SU-DHL-6 (cell line): ENCODE data around the gene CLIP2.

Experiments
- H2AFZ ChIP-seq: fragments of 200-600 bp; sonication (generic); 2 replicates; pipeline ENCODE4 v1.6.1; 2014; ENCODE audit warnings: low read depth, mild to moderate bottlenecking, moderate library complexity, mixed read lengths, antibody characterized with exemption, low read length; ENCODE audit not compliant: severe bottlenecking
- H3F3A ChIP-seq: fragments of 200-600 bp; shearing (Covaris generic); 2 replicates; pipeline ENCODE4 v1.6.0; 2016; ENCODE audit warnings: antibody characterized with exemption, mild to moderate bottlenecking; ENCODE audit not compliant: insufficient read depth
- H3K27ac ChIP-seq: fragments of 200-600 bp; sonication (generic); 2 replicates; pipeline ENCODE4 v1.5.1; 2016; ENCODE audit warnings: low read depth, mild to moderate bottlenecking, low read length, moderate library complexity, mixed read lengths
- H3K27me3 ChIP-seq: fragments of 200-600 bp; sonication (generic), shearing (Covaris generic); 2 replicates; pipeline ENCODE4 v1.6.0; 2014; ENCODE audit warnings: mild to moderate bottlenecking, low read length
- H3K36me3 ChIP-seq: fragments of 200-600 bp; sonication (generic); 2 replicates; pipeline ENCODE4 v1.6.1; 2014; ENCODE audit warnings: mild to moderate bottlenecking, low read length, mixed read lengths
- H3K4me2 ChIP-seq: fragments of 300-600, 200-600 bp; shearing (Covaris generic), sonication (generic); 2 replicates; pipeline ENCODE4 v1.6.0; 2014; ENCODE audit warnings: low read length, low read depth, mild to moderate bottlenecking; ENCODE audit not compliant: poor library complexity, severe bottlenecking
- H3K4me3 ChIP-seq: fragments of 200-600 bp; sonication (generic); 2 replicates; pipeline ENCODE4 v1.5.1; 2014; ENCODE audit warnings: antibody characterized with exemption, low read length, mild to moderate bottlenecking, mixed read lengths; ENCODE audit not compliant: insufficient read depth, poor library complexity, severe bottlenecking
- H3K79me2 ChIP-seq: fragments of 200-600 bp; sonication (generic); 2 replicates; pipeline ENCODE4 v1.6.1; 2014; ENCODE audit warnings: mild to moderate bottlenecking, low read length, moderate library complexity; ENCODE audit not compliant: insufficient read depth
- H3K9ac ChIP-seq: fragments of 200-600 bp; sonication (generic); 2 replicates; pipeline ENCODE4 v1.7.0; 2014; ENCODE audit warnings: mild to moderate bottlenecking, low read length
- H3K9me2 ChIP-seq: fragments of 200-600 bp; sonication (generic); replicated peaks from 2 replicates; pipeline ENCODE4 v1.6.1; 2014; ENCODE audit warnings: low read length; ENCODE audit not compliant: insufficient read depth
- H3K9me3 ChIP-seq: fragments of 200-600 bp; sonication (generic); 2 replicates; pipeline ENCODE4 v1.6.1; 2014; ENCODE audit warnings: low read length, mixed read lengths; ENCODE audit not compliant: insufficient read depth
- H4K20me1 ChIP-seq: fragments of 200-600 bp; sonication (generic); 2 replicates; pipeline ENCODE4 v1.6.1; 2014; ENCODE audit warnings: low read depth, mild to moderate bottlenecking, antibody characterized with exemption, low read length, moderate library complexity, mixed read lengths
- EZH2phosphoT487 ChIP-seq: fragments of 200-600 bp; sonication (generic), shearing (Covaris generic); conservative IDR thresholded peaks from 2 replicates; pipeline ENCODE4 v1.6.1; 2018; ENCODE audit warnings: mild to moderate bottlenecking, antibody characterized with exemption, low read length, moderate library complexity, mixed read lengths
- TF ChIP-seq, protein P1 (sequence below): fragments of 200-600 bp; sonication (generic); IDR thresholded peaks from one replicate; pipeline ENCODE4 v1.5.1; 2017; ENCODE audit warnings: antibody characterized with exemption, mild to moderate bottlenecking, low read length, moderate library complexity; ENCODE audit not compliant: insufficient read depth, poor library complexity, severe bottlenecking

Gene CLIP2

DNA sequence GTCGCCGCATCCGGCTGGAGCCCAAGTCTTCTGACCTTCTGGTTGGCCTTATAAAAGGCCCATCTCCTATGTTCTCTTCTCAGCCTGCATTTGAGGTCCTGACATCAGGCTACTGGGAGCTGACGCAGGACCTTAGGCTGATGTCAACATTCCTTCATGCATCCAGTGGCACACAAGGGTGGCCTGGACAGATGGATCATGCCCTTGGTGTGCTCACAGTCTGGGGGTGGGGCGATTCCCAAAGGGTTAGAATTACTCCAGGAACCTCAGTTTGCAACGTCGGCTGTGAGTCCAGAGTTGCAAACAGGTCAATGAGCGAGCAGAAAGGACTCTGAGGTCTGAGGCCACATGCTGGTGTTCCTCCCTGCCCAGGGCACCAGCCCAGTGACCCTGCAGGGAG lies 8.2 kb upstream of the CLIP2 start:
- Histone ChIP-seq H3K27me3 (no peaks in the 10 kb centered on the region), H3K9me2 (no peaks in the 10 kb centered on the region), H3K9me3 (no peaks in the 10 kb centered on the region), H3K36me3 (no peaks in the 10 kb centered on the region), H4K20me1 (no peaks in the 10 kb centered on the region), H3K27ac (no peak overlapping the region), H3K4me2 (no peak overlapping the region), H3K9ac (no peak overlapping the region), H3K79me2 (no peaks in the 10 kb centered on the region), H3K4me3 (no peak overlapping the region), H3F3A (no peaks in the 10 kb centered on the region), H2AFZ (no peak overlapping the region)
- TF ChIP-seq, protein P1, sequence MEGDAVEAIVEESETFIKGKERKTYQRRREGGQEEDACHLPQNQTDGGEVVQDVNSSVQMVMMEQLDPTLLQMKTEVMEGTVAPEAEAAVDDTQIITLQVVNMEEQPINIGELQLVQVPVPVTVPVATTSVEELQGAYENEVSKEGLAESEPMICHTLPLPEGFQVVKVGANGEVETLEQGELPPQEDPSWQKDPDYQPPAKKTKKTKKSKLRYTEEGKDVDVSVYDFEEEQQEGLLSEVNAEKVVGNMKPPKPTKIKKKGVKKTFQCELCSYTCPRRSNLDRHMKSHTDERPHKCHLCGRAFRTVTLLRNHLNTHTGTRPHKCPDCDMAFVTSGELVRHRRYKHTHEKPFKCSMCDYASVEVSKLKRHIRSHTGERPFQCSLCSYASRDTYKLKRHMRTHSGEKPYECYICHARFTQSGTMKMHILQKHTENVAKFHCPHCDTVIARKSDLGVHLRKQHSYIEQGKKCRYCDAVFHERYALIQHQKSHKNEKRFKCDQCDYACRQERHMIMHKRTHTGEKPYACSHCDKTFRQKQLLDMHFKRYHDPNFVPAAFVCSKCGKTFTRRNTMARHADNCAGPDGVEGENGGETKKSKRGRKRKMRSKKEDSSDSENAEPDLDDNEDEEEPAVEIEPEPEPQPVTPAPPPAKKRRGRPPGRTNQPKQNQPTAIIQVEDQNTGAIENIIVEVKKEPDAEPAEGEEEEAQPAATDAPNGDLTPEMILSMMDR = no peak

DNA sequence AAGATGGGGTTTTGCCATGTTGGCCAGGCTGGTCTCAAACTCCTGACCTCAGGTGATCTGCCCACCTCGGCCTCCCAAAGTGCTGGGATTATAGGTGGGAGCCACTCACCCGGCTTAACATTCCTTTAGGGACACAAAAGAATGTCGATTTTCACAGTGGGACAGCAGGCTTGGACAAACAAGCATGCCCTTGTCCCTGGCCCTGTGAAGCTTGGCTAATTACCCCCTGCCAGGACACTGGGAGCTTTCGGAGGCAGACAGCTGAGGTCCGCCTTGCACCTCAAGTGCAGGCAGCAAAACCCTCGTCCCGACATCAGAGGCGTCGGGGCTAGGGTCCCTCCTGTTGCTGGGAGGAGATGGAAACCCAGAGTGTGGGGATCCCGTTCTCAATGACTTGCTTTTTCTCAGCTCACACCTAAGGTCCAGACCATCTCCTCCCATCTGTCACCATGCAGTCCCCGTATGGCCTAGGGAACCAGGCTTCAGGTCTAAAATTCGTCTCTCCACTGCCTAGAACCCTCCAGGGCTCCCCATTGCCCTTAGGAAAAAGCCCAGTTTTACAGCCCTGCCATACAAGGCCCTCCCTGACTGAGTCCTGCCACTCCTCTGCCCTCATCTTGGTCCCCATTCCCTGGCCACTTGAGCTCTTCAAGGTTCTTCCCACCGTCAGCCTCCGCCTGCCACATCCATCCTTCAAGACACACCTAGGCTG lies 6.3 kb upstream of the CLIP2 start:
- Histone ChIP-seq H3K4me2 (no peak overlapping the region), H3K9me3 (no peaks in the 10 kb centered on the region), H3K9ac (no peak overlapping the region), H3K4me3 (no peak overlapping the region), H4K20me1 (no peaks in the 10 kb centered on the region), H3K79me2 (no peaks in the 10 kb centered on the region), H3K27ac (no peak overlapping the region), H2AFZ (no peak overlapping the region), H3F3A (no peaks in the 10 kb centered on the region), H3K9me2 (no peaks in the 10 kb centered on the region), H3K36me3 (no peaks in the 10 kb centered on the region), H3K27me3 (no peaks in the 10 kb centered on the region)
- TF ChIP-seq, protein P1 = no peak
- TF ChIP-seq EZH2phosphoT487 = no peak

DNA sequence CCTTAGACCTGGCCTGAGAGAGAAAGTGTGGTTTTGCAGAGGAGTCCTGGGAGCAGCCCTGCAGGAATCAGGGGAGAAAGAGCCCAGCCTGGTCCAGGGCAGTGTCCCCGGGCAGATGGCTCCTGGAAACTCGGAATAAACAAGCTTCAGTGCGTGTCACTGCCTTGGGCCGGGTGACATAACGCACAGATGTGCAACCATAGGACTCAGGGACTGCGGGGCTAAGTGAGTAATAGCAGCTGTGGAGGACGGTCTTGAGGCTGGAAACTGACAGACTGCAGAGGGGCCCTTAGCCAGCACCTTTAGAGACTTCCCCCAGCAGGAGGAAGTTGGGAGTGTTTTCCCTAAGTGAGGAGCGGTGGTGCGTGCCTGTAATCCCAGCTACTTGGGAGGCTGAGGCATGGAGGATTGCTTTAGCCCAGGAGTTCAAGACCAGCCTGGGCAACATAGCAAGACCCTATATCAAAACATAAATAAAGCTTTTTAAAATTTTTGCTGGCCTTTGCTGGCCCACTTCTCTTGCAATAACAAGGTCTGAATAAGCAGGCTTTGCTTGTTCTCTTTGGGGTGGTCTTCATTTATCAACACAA lies 5.3 kb upstream of the CLIP2 start:
- no peaks in the 10 kb centered on the region for H3K36me3 ChIP-seq
- H3K27ac ChIP-seq = no peak overlapping the region
- no peak overlapping the region for H3K4me3 ChIP-seq
- H2AFZ ChIP-seq = no peak overlapping the region
- H3K27me3 ChIP-seq = no peaks in the 10 kb centered on the region
- H3K9me2 ChIP-seq = no peaks in the 10 kb centered on the region
- no peak overlapping the region for H3K9ac ChIP-seq
- H3K9me3 ChIP-seq = no peaks in the 10 kb centered on the region
- no peaks in the 10 kb centered on the region for H3K79me2 ChIP-seq
- no peak for TF ChIP-seq EZH2phosphoT487
- TF ChIP-seq, protein P1 = no peak
- no peak overlapping the region for H3K4me2 ChIP-seq
- no peaks in the 10 kb centered on the region for H3F3A ChIP-seq
- H4K20me1 ChIP-seq = no peaks in the 10 kb centered on the region
